IPS DF 6.9 (cell line): Measurements from ENCODE around the gene FNTB.
"Not testable (repeated sequence)": the region's sequence is repeated elsewhere in the genome, so short reads cannot be mapped to it uniquely, and the experiment has no call there.

Experiments
- DNase-seq: peaks from one replicate; pipeline ENCODE4 v3.0.0-alpha.2; 2013; ENCODE audit warnings: low read depth, low spot score
- H3K27ac ChIP-seq: one replicate; pipeline ENCODE4 v1.5.1; 2013; ENCODE audit warnings: low read length, control low read depth
- H3K27me3 ChIP-seq: 2 replicates; pipeline ENCODE4 v1.6.1; 2013; ENCODE audit warnings: mild to moderate bottlenecking, low read length; ENCODE audit not compliant: control insufficient read depth, insufficient read depth
- H3K36me3 ChIP-seq: 2 replicates; pipeline ENCODE4 v1.6.1; 2013; ENCODE audit warnings: low read length; ENCODE audit not compliant: control insufficient read depth, insufficient read depth
- H3K4me1 ChIP-seq: 2 replicates; pipeline ENCODE4 v1.6.1; 2013; ENCODE audit warnings: low read length; ENCODE audit not compliant: control insufficient read depth, insufficient read depth
- H3K4me3 ChIP-seq: 2 replicates; pipeline ENCODE4 v1.5.1; 2013; ENCODE audit warnings: mild to moderate bottlenecking, low read length
- H3K9me3 ChIP-seq: 2 replicates; pipeline ENCODE4 v1.6.1; 2013; ENCODE audit warnings: low read length, inconsistent platforms; ENCODE audit not compliant: control insufficient read depth, insufficient read depth
- WGBS: extraction: QIAGEN DNeasy Blood & Tissue Kit; methylation state at CpG from one replicate; pipeline ENCODE4 v1.1.7; 2013; ENCODE audit warnings: mixed read lengths, missing lambda C conversion rate; ENCODE audit not compliant: insufficient read length, insufficient coverage; 5-methylcytosine and 5-hydroxymethylcytosine counted together

The FNTB gene

DNA sequence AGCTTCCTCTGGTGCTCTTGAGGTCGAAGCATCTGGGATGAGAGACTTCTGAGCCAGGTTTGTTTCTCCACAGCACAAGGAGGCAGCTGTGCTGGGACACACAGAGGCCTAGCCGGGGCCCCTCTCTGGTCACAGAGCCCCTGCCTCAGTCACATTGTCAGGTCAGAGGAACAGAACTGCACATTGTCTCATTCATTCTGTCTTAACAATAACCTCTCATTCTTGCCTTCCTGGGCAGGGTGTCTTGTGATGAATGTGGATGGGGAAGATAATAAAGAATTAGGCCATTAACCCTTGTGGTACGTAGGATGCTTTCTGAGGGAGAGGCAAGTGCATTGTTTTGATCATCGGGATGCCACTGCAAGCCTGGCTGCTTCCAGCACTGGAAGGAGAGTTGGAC lies 29.8 kb downstream of the FNTB start:
- H3K4me1 ChIP-seq = no peaks in the 10 kb centered on the region
- no peak for DNase-seq
- H3K9me3 ChIP-seq = no peaks in the 10 kb centered on the region
- H3K4me3 ChIP-seq = no peak overlapping the region
- H3K27ac ChIP-seq = no peak overlapping the region
- peaks cover 5% of the 10 kb centered on the region; the same call in 1 of the 2 replicates for H3K36me3 ChIP-seq
- no peaks in the 10 kb centered on the region for H3K27me3 ChIP-seq
- no CpG with 5 or more reads among the region's 4 CpGs for WGBS

- WGBS = no CpG with 5 or more reads among the region's 9 CpGs
- no peaks in the 10 kb centered on the region for H3K27me3 ChIP-seq
- no peak overlapping the region for H3K27ac ChIP-seq
- peaks cover 3% of the 10 kb centered on the region; the same call in 1 of the 2 replicates for H3K36me3 ChIP-seq
- no peak for DNase-seq
- no peaks in the 10 kb centered on the region for H3K9me3 ChIP-seq
- H3K4me3 ChIP-seq = no peak overlapping the region
- H3K4me1 ChIP-seq = no peaks in the 10 kb centered on the region
These were observed 33.4 kb downstream of the FNTB start for GRCh38 chr14:65019944-65020566.

- DNase-seq = no peak
- Histone ChIP-seq H3K4me1 (no peaks in the 10 kb centered on the region), H3K4me3 (no peak overlapping the region), H3K9me3 (no peaks in the 10 kb centered on the region), H3K27ac (no peak overlapping the region), H3K27me3 (no peaks in the 10 kb centered on the region), H3K36me3 (0 out of 2 replicates have a peak, but pooled peaks cover 2% of the 10 kb centered on the region)
- no CpG with 5 or more reads among the region's 5 CpGs for WGBS
These were observed 38.3 kb downstream of the FNTB start for GRCh38 chr14:65024957-65025356.

- DNase-seq = no peak
- H3K4me3 ChIP-seq = no peak overlapping the region
- no peak overlapping the region for H3K27ac ChIP-seq
- H3K4me1 ChIP-seq = no peaks in the 10 kb centered on the region
- H3K36me3 ChIP-seq = 0 out of 2 replicates have a peak, but pooled peaks cover 2% of the 10 kb centered on the region
- no peaks in the 10 kb centered on the region for H3K27me3 ChIP-seq
- no CpG with 5 or more reads among the region's 6 CpGs for whole genome bisulfite sequencing
- H3K9me3 ChIP-seq = no peaks in the 10 kb centered on the region
These were observed 39.1 kb downstream of the FNTB start for GRCh38 chr14:65025818-65026217.

GRCh38 chr14:65026526-65026925 lies 39.8 kb downstream of the FNTB start:
- no peaks in the 10 kb centered on the region for H3K9me3 ChIP-seq
- H3K27ac ChIP-seq = no peak overlapping the region
- no peaks in the 10 kb centered on the region for H3K4me1 ChIP-seq
- H3K4me3 ChIP-seq = no peak overlapping the region
- 0 out of 2 replicates have a peak, but pooled peaks cover 2% of the 10 kb centered on the region for H3K36me3 ChIP-seq
- no peaks in the 10 kb centered on the region for H3K27me3 ChIP-seq
- no peak for DNase-seq
- WGBS = no CpG with 5 or more reads among the region's 9 CpGs

DNA sequence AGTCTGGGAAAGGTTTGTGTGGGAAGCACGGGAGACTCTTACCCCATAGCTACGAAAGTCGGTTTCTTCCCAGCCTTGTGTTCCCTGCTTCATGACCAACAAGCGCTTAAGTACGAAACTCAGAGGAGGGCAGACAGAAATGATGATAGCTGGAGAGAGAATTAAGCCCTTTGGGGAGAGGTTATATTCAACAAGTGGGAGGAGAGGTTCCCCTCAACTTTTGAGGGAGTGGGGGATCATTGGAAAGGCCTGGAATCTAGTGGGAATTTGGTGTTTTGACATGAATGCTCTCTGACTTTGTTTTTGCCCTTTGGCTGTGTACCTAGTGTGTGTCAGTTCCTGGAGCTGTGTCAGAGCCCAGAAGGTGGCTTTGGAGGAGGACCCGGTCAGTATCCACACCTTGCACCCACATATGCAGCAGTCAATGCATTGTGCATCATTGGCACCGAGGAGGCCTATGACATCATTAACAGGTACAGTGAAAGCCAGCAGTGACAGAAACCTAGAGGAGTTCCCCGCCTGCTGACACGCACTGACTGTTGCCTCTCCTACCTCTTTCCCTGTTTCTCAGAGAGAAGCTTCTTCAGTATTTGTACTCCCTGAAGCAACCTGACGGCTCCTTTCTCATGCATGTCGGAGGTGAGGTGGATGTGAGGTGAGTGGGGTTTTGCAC lies 40.6 kb downstream of the FNTB start:
- H3K4me1 ChIP-seq = no peaks in the 10 kb centered on the region
- H3K4me3 ChIP-seq = no peak overlapping the region
- H3K36me3 ChIP-seq = 0 out of 2 replicates have a peak, but pooled peaks cover 2% of the 10 kb centered on the region
- no peak overlapping the region for H3K27ac ChIP-seq
- no peak for DNase-seq
- H3K27me3 ChIP-seq = no peaks in the 10 kb centered on the region
- no peaks in the 10 kb centered on the region for H3K9me3 ChIP-seq
- no CpG with 5 or more reads among the region's 11 CpGs for WGBS

- Histone ChIP-seq H3K36me3 (peaks cover 4% of the 10 kb centered on the region; the same call in 1 of the 2 replicates), H3K4me1 (no peaks in the 10 kb centered on the region), H3K27me3 (no peaks in the 10 kb centered on the region), H3K27ac (no peak overlapping the region), H3K4me3 (no peak overlapping the region), H3K9me3 (no peaks in the 10 kb centered on the region)
- no peak for DNase-seq
- WGBS = no CpG with 5 or more reads among the region's 3 CpGs
These were observed 42.2 kb downstream of the FNTB start for GRCh38 chr14:65028937-65029336.

DNA sequence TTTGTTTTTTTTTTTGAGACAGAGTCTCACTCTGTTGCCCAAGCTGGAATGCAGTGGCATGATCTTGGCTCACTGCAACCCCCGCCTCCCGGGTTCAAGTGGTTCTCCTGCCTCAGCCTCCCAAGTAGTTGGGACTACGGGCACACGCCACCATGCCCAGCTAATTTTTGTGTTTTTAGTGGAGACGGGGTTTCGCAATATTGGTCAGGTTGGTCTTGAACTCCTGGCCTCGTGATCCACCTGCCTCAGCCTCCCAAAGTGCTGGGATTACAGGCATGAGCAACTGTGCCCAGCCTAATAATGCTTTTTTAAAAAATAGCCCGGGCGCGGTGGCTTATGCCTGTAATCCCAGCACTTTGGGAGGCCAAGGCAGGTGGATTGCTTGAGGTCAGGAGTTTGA lies 44.6 kb downstream of the FNTB start:
- not testable (repeated sequence) for H3K4me3 ChIP-seq, H3K27ac ChIP-seq, DNase-seq, H3K36me3 ChIP-seq, H3K27me3 ChIP-seq, H3K9me3 ChIP-seq, H3K4me1 ChIP-seq
- no CpG with 5 or more reads among the region's 10 CpGs for WGBS

GRCh38 chr14:65032319-65032718 lies 45.6 kb downstream of the FNTB start:
- Histone ChIP-seq H3K4me3 (no peak overlapping the region), H3K27ac (no peak overlapping the region), H3K27me3 (no peaks in the 10 kb centered on the region), H3K4me1 (no peaks in the 10 kb centered on the region), H3K9me3 (no peaks in the 10 kb centered on the region), H3K36me3 (peaks cover 4% of the 10 kb centered on the region; the same call in 1 of the 2 replicates)
- WGBS = no CpG with 5 or more reads among the region's 11 CpGs
- DNase-seq = no peak

DNA sequence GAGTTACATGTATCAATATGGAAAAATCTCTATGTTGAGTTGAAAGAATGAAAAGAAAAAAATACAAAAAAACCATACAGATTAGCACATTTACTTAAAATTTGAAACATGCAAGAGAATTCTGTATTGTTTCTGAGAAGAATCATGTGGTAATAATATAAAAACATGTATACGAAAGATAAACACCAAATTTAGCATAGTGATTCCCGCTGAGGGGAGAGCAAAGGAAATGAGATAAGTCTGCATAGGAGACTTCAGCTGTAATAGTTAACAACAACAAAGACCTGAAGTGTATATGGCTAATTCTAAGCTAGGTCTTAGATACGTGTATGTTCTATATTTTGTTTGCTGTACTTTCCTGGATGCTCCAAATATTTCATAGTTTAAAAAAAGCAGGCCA lies 46.5 kb downstream of the FNTB start:
- Histone ChIP-seq H3K4me3 (no peak overlapping the region), H3K4me1 (no peaks in the 10 kb centered on the region), H3K36me3 (peaks cover 2% of the 10 kb centered on the region; the same call in 1 of the 2 replicates), H3K9me3 (no peaks in the 10 kb centered on the region), H3K27me3 (no peaks in the 10 kb centered on the region), H3K27ac (no peak overlapping the region)
- WGBS = no CpG with 5 or more reads among the region's 3 CpGs
- DNase-seq = no peak
